Stimulated activated CD4-positive, alpha-beta T cell treated with anti-CD3 and anti-CD28 coated beads, Interleukin-15, amount 100 ng/mL, for 1 hour (primary cell): ENCODE measurements around the gene FAM210A.

ENCODE experiments used
- DNase-seq, 2 donors: peaks; one replicate each; pipeline ENCODE4 v3.0.0-alpha.2; 2020; ENCODE audit warnings: low read depth in 1 of 2, low spot score in 1 of 2

The FAM210A gene

DNA sequence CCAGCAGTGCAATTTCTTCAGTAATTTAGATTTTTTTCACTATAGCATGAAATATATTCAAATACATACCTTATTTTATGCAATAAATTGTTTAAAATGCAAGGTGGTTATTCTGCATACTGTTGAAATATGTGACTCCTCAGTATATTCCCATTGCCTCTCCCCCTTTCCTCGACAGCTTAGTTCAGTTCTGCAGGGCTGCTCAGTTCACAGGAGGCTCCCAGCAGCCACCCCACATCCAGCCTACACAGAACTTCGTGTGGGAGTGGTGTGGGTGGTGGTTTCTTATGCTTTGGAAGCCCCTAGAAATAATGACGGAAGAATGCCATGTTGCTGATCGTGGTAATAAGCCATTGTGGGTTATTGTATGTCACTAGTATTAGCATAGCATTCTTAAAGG lies 79.7 kb downstream of the FAM210A start:
- DNase-seq, result no peak

- DNase-seq, result no peak
Measured at GRCh38 chr18:13645093-13645492, 81.3 kb downstream of the FAM210A start.

GRCh38 chr18:13643261-13643751 lies 83.1 kb downstream of the FAM210A start:
- no peak for DNase-seq

DNA sequence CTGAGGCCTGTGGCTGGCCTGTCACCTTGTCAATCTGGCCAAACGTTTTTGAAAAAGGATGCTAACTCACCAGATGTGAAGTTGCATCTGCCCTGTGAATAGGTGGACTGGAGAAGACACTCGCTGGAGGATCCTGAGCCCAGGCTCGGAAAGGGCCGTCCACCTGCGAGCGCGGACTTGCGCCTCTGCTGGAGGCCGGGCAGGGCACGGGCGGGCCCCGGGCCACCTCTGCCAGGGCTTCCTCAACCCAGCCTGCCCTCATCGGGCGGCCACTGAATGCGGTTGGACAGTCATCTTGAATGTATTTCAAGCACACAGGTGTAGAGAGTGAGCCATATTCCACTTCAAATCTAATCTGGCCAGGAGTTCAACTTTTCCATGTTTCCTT lies 83.9 kb downstream of the FAM210A start:
- no peak for DNase-seq

DNA sequence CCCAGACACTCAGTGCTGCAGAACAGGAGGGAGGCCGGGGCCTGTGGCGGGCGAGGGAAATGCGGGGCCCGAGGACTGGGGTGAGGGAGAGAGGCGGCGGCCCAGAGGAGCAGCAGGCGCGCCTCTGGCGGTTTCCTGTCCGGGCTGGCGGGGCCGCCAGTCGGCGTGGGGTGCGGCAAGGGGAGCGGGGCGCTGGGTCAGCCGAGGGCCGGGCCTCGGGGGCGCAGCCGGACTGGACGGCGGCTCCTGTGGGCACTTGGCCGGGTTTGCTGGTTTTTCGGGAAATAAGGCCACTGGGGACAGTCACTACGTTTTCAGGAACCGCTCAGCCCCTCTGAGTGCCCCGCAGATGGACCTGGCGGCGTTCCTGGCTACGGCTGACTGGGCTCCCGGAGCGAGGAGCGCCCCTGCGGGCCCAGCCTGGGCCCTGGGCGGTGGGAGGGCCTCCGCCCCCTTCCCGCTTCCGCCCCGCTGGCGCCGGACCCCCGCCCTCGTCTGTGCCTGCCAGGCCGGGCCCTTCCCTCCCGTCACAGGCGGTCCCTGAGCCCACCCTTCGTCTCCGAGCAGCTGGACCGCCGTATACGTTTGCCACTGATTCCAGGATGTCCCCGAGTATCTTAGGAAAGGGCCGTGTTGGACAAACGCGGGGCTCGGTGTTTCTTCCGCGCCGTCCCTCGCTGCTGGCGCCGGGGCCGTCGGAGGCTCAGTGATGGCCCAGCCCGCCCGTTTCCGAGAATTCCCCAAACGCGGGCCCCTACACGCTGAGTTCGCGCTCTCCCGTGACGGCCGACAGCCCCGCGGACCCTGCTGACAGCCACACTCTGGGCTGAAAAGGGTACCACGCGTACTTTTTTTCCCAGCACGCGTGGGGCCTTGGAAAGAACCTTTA lies 84.6 kb downstream of the FAM210A start:
- no peak for DNase-seq

DNA sequence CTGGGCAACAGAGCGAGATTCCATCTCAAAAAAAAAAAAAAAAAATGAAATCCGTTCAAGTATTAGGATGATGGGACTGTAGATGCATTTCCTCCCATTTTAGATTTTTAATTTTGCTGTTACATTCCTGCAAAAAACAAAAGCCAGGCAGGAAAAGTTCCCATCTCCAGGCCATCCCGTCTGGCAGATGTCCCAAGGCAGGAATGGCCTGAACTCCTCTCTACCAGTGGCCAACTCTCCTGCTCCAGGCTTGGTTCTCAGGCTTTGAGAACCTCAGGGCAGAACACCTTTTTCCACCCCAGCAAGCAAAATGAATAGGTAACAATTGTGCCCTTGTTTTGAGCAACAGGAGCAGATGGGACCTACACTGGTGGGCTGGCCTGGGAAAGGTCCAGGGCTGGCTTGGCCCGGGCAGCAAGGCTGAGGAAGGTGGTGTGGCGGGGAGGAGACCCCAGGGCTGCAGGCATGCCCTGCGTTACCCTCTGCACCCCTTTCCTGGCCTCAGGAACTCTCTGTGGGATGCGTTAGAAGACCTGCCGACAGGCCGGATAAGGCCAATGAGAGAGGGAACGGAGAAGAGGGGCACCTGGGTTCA lies 86.0 kb downstream of the FAM210A start:
- no peak for DNase-seq

GRCh38 chr18:13638719-13639595 lies 87.4 kb downstream of the FAM210A start:
- DNase-seq, result no peak

- DNase-seq, result no peak
Measured at GRCh38 chr18:13635046-13635445, 91.3 kb downstream of the FAM210A start.

DNA sequence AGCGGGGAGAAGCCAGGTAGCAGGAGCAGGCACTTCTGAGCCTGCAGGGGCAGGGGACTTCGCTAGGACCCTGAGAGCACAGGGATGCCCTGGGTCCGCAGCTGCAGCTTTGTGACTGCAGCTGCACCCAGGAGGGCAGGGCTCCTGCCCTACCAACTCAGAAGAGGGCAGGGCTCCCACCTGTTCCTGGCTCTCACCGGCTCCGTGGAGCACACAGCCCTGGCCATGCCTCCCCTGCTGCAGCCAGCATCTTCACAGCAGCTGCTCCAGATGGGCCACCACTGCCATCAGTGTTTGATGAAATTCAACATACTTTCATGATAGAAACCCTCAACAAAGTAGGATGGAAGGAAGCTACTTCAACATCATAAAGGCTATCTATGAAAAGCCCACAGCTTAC lies 92.7 kb downstream of the FAM210A start:
- no peak for DNase-seq

DNA sequence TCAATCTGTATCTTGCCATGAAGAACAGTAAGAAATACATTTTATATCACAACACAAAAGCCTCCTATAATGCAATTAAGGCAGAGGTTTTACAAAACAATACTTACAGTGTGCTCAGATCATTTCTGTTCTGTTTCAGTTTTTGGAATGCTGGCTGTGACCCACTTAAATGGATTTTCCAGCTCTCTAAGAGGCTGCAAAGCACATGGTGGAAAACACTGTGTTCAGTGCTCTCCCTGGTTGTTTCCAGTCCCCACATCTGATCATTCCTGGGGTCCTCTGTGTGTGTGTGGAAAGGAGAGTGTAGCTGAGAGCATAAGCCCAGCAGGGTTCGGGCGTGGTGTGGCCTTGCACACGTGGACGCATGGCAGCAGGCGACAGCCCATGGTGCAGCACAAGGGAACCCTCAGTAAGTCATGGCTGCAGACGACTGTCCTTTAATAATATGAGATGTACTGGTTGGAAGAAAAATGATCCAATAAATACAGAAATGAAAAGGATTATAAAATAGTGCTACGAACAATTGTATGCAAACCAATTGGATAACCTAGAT lies 95.6 kb downstream of the FAM210A start:
- no peak for DNase-seq

- no peak for DNase-seq
Measured at GRCh38 chr18:13629841-13630715, 96.3 kb downstream of the FAM210A start.

- DNase-seq, result no peak
Measured at GRCh38 chr18:13628211-13628610, 98.1 kb downstream of the FAM210A start.

GRCh38 chr18:13627639-13628038 lies 98.7 kb downstream of the FAM210A start:
- no peak for DNase-seq

GRCh38 chr18:13626544-13626908 lies 99.8 kb downstream of the FAM210A start:
- DNase-seq, result no peak

GRCh38 chr18:13625843-13626543 lies 100.4 kb downstream of the FAM210A start:
- no peak for DNase-seq

DNA sequence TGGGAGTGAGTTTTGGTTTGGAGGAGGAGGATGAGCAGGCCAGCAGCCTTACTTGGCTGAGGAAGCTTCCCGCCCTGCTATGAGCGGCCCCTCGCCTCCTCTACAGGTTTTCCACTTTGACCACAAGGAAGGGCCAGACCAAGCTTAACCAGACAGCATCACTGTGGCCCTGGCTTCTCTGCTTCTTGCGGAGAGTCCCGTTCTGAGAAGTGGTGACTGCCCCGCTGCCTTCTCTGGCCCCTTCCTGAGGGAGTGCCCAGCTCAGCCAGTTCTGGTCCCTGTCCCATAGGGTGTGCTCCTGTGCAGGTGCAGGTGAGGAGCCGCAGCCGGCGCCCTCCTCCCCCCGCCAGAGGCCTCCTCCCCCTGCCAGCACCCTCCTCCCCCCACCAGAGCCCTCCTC lies 101.0 kb downstream of the FAM210A start:
- no peak for DNase-seq

DNA sequence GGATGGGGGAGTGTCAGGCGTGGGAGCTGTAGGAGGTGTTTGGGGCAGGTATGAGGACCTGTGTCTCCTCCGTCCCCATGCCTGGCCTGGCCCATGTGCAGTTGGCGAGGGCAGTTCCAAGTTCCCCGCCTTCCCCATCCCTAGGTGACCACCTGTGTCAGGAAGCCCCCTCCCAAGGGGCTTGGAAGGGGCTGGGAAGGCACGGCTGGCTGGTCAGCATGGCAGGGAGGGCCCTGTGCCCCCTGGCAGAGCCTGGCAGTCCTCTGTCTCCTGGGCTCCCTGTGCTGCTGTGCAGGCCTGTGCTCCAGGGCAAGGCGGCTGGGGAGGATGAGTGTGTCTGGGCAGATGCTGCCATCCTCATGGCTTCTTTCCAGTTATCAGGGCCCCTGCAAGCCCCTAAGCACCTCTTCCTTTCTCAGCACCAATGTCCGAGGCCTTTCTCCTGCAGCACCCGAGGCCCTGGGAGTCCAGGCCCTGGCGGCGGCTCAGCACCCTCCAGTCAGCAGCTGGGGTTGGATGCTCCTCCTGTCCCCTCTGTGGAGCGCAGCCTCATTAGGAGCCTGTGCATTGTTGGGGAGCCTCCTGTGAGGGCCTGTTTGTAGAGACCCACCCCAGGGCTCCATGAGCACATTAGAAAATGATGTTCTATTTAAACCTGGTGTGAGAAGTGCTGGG lies 101.7 kb downstream of the FAM210A start:
- no peak for DNase-seq

DNA sequence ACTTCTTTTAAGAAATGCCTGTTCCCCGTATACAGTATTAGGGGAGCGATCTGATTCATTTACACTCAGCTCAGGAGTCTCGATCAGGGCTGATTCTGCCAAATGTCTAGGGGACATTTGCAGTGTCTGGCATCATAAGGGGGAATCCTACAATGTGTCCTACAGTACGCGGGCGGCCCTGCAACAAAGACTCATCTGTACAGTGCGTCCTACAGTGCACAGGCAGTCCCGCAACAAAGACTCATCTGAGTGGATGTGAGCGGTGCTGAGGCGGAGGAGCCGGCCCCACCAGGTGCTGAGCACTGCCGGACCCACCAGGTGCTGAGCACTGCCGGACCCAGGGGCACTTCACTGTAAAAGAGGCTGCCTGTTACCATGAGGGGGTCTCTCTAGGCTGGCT lies 102.5 kb downstream of the FAM210A start:
- DNase-seq, result no peak

DNA sequence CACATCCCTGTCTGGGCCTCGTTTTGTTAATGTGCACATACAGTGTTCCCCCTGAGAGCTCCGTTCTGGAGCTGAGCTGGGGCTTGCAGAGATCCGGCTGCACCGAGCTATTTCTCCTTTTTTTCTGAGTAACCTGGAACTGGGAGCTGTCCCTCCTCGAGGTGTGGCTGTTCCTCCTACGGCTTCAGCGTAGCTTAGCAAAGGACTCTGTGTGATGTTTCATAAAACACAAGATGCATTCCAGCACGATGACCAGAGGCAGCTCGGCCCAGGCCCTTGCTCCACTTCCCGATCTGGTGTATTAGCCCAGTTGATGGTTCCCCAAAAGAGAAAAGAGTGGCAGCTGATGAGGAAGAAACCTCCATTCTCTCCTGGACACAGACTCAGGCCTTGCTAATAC lies 103.0 kb downstream of the FAM210A start:
- no peak for DNase-seq
